Measurements from ENCODE around the gene MPPED1. TPM values are rescaled to one million over a fixed set of nuclear protein-coding genes. Genes with fewer than 3 reads are reported as not detected.

Gene MPPED1
- total RNA-seq, 1 experiment from 2014 or later: 0.28 TPM

GRCh38 chr22:43370036-43370435 is 41.8 kb upstream of the MPPED1 start:
- Histone ChIP-seq H2BK120ac (ENCODE audit: low read depth, low read length, poor library complexity, severe bottlenecking) (no peak overlapping the region), H3K23me2 (ENCODE audit: insufficient read length, low read depth, low read length, poor library complexity, severe bottlenecking) (no peaks in the 10 kb centered on the region), H3K4me2 (ENCODE audit: insufficient read depth, insufficient read length, low read length) (no peak overlapping the region), H2BK5ac (ENCODE audit: insufficient read length, low read length) (no peak overlapping the region), H3K4me1 (ENCODE audit: insufficient read depth, low read length) (no peaks in the 10 kb centered on the region; the same call in 1 of the 2 replicates), H3K14ac (ENCODE audit: insufficient read depth, low read length) (no peak overlapping the region), H3K9ac (ENCODE audit: extremely low read depth, insufficient read length, low read length) (no peak overlapping the region), H3K18ac (ENCODE audit: insufficient read length, low read depth, low read length) (no peak overlapping the region), H3K56ac (ENCODE audit: insufficient read length, low read depth, low read length) (no peak overlapping the region), H3K79me1 (ENCODE audit: insufficient read depth, low read depth, low read length, poor library complexity, severe bottlenecking) (no peaks in the 10 kb centered on the region), H3K27ac (ENCODE audit: insufficient read length, low read depth, low read length) (no peak overlapping the region), H3K9me3 (ENCODE audit: control insufficient read depth, low read depth, low read length) (no peaks in the 10 kb centered on the region), H2AK5ac (ENCODE audit: insufficient read length, low read length) (no peak overlapping the region), H3T11ph (ENCODE audit: low read length) (no peak overlapping the region), H3K79me2 (ENCODE audit: insufficient read depth, low read length) (no peaks in the 10 kb centered on the region), H4K20me1 (ENCODE audit: control insufficient read depth, insufficient read depth, insufficient read length) (no peaks in the 10 kb centered on the region), H2BK20ac (ENCODE audit: low read depth, low read length, poor library complexity, severe bottlenecking) (no peak overlapping the region), H4K91ac (ENCODE audit: insufficient read length, low read depth, low read length) (no peak overlapping the region), H3K4ac (ENCODE audit: low read depth, low read length) (no peak overlapping the region), H3K27me3 (ENCODE audit: insufficient read depth, low read length) (no peaks in the 10 kb centered on the region), H4K5ac (ENCODE audit: insufficient read length, low read depth, low read length) (no peak overlapping the region), H2BK12ac (ENCODE audit: insufficient read length, low read depth, low read length) (no peak overlapping the region), H3K23ac (ENCODE audit: insufficient read length, low read depth, low read length) (no peak overlapping the region), H2BK15ac (ENCODE audit: low read depth, low read length) (no peak overlapping the region), H2AFZ (ENCODE audit: low read length) (no peak overlapping the region), H4K8ac (replicated peaks; ENCODE audit: insufficient read length, low read depth, low read length) (no peak overlapping the region)
- no peak for TF ChIP-seq CTCF (conservative IDR thresholded peaks at IDR 0.05)
- no peak overlapping the region for H3K27ac Mint-ChIP-seq
- peak; percentile 87 for DNase-seq
- peak overlapping the region in 1 of 2 experiments; percentile 62; a peak in 3 of 5 replicates for H3K4me3 Mint-ChIP-seq
- H3K36me3 Mint-ChIP-seq (ENCODE audit: insufficient read depth in 1 of 3, low read depth in 3 of 3): no peaks in the 10 kb centered on the region
- peaks cover 5 to 14% of the 10 kb centered on the region in 2 experiments for H3K4me1 Mint-ChIP-seq
- no peaks in the 10 kb centered on the region for H3K9me3 Mint-ChIP-seq
- H3K27me3 Mint-ChIP-seq (ENCODE audit: low read depth): peaks cover 20% of the 10 kb centered on the region
- WGBS (ENCODE audit: extremely low coverage, insufficient read length, low lambda C conversion rate): no CpG with 5 or more reads among the region's 9 CpGs

Measured in H9 (cell line).